ENCODE results near the gene MANBA.

Gene MANBA

GRCh38 chr4:102600689-102601088 lies 160.1 kb downstream of the MANBA start:
- Histone ChIP-seq H3K4me2 (ENCODE audit: low read length) (no peak overlapping the region), H3K36me3 (ENCODE audit: insufficient read depth, low read length) (peaks cover 57% of the 10 kb centered on the region), H3K9me3 (replicated peaks; ENCODE audit: low read length) (no peaks in the 10 kb centered on the region), H3K4me3 (ENCODE audit: low read length) (no peak overlapping the region), H3K27me3 (ENCODE audit: control insufficient read depth, insufficient read depth, low read length) (no peaks in the 10 kb centered on the region), H3K9ac (ENCODE audit: low read depth, low read length) (no peak overlapping the region), H3K4me1 (ENCODE audit: control insufficient read depth, insufficient read depth, low read length) (peaks cover 17% of the 10 kb centered on the region)

- Histone ChIP-seq H3K4me3 (ENCODE audit: low read length) (no peak overlapping the region), H3K4me1 (ENCODE audit: control insufficient read depth, insufficient read depth, low read length) (peaks cover 17% of the 10 kb centered on the region), H3K36me3 (ENCODE audit: insufficient read depth, low read length) (peaks cover 57% of the 10 kb centered on the region), H3K9ac (ENCODE audit: low read depth, low read length) (no peak overlapping the region), H3K9me3 (replicated peaks; ENCODE audit: low read length) (no peaks in the 10 kb centered on the region), H3K27me3 (ENCODE audit: control insufficient read depth, insufficient read depth, low read length) (no peaks in the 10 kb centered on the region), H3K4me2 (ENCODE audit: low read length) (no peak overlapping the region)
Measured at GRCh38 chr4:102599886-102600285, 160.9 kb downstream of the MANBA start.

- H3K36me3 ChIP-seq (ENCODE audit: insufficient read depth, low read length): peaks cover 59% of the 10 kb centered on the region
- H3K4me2 ChIP-seq (ENCODE audit: low read length): no peak overlapping the region
- H3K9me3 ChIP-seq (replicated peaks; ENCODE audit: low read length): no peaks in the 10 kb centered on the region
- H3K9ac ChIP-seq (ENCODE audit: low read depth, low read length): no peak overlapping the region
- no peak overlapping the region for H3K4me3 ChIP-seq (ENCODE audit: low read length)
- H3K27me3 ChIP-seq (ENCODE audit: control insufficient read depth, insufficient read depth, low read length): no peaks in the 10 kb centered on the region
- H3K4me1 ChIP-seq (ENCODE audit: control insufficient read depth, insufficient read depth, low read length): peaks cover 17% of the 10 kb centered on the region
Measured at GRCh38 chr4:102599455-102599854, 161.3 kb downstream of the MANBA start.

GRCh38 chr4:102598762-102599374 lies 161.9 kb downstream of the MANBA start:
- Histone ChIP-seq H3K4me2 (ENCODE audit: low read length) (peak overlapping the region; percentile 11), H3K27me3 (ENCODE audit: control insufficient read depth, insufficient read depth, low read length) (no peaks in the 10 kb centered on the region), H3K4me1 (ENCODE audit: control insufficient read depth, insufficient read depth, low read length) (peaks cover 22% of the 10 kb centered on the region), H3K9me3 (replicated peaks; ENCODE audit: low read length) (no peaks in the 10 kb centered on the region), H3K9ac (ENCODE audit: low read depth, low read length) (no peak overlapping the region), H3K36me3 (ENCODE audit: insufficient read depth, low read length) (peaks cover 54% of the 10 kb centered on the region), H3K4me3 (ENCODE audit: low read length) (no peak overlapping the region)

- Histone ChIP-seq H3K9ac (ENCODE audit: low read depth, low read length) (no peak overlapping the region), H3K4me2 (ENCODE audit: low read length) (peak overlapping the region; percentile 11), H3K27me3 (ENCODE audit: control insufficient read depth, insufficient read depth, low read length) (no peaks in the 10 kb centered on the region), H3K4me3 (ENCODE audit: low read length) (no peak overlapping the region), H3K9me3 (replicated peaks; ENCODE audit: low read length) (no peaks in the 10 kb centered on the region), H3K4me1 (ENCODE audit: control insufficient read depth, insufficient read depth, low read length) (peaks cover 22% of the 10 kb centered on the region), H3K36me3 (ENCODE audit: insufficient read depth, low read length) (peaks cover 54% of the 10 kb centered on the region)
Measured at GRCh38 chr4:102598086-102598761, 162.5 kb downstream of the MANBA start.

- Histone ChIP-seq H3K4me2 (ENCODE audit: low read length) (no peak overlapping the region), H3K4me1 (ENCODE audit: control insufficient read depth, insufficient read depth, low read length) (peaks cover 20% of the 10 kb centered on the region), H3K4me3 (ENCODE audit: low read length) (no peak overlapping the region), H3K9ac (ENCODE audit: low read depth, low read length) (no peak overlapping the region), H3K9me3 (replicated peaks; ENCODE audit: low read length) (no peaks in the 10 kb centered on the region), H3K27me3 (ENCODE audit: control insufficient read depth, insufficient read depth, low read length) (no peaks in the 10 kb centered on the region), H3K36me3 (ENCODE audit: insufficient read depth, low read length) (peaks cover 45% of the 10 kb centered on the region)
Measured at GRCh38 chr4:102596532-102596931, 164.2 kb downstream of the MANBA start.

GRCh38 chr4:102594000-102594399 lies 166.8 kb downstream of the MANBA start:
- Histone ChIP-seq H3K9ac (ENCODE audit: low read depth, low read length) (no peak overlapping the region), H3K4me1 (ENCODE audit: control insufficient read depth, insufficient read depth, low read length) (peaks cover 13% of the 10 kb centered on the region), H3K4me3 (ENCODE audit: low read length) (no peak overlapping the region), H3K9me3 (replicated peaks; ENCODE audit: low read length) (no peaks in the 10 kb centered on the region), H3K4me2 (ENCODE audit: low read length) (no peak overlapping the region), H3K27me3 (ENCODE audit: control insufficient read depth, insufficient read depth, low read length) (no peaks in the 10 kb centered on the region), H3K36me3 (ENCODE audit: insufficient read depth, low read length) (peaks cover 45% of the 10 kb centered on the region)

- H3K4me1 ChIP-seq (ENCODE audit: control insufficient read depth, insufficient read depth, low read length): peaks cover 5% of the 10 kb centered on the region
- H3K4me3 ChIP-seq (ENCODE audit: low read length): no peak overlapping the region
- no peaks in the 10 kb centered on the region for H3K27me3 ChIP-seq (ENCODE audit: control insufficient read depth, insufficient read depth, low read length)
- no peak overlapping the region for H3K4me2 ChIP-seq (ENCODE audit: low read length)
- H3K9me3 ChIP-seq (replicated peaks; ENCODE audit: low read length): no peaks in the 10 kb centered on the region
- H3K36me3 ChIP-seq (ENCODE audit: insufficient read depth, low read length): peaks cover 39% of the 10 kb centered on the region
- no peak overlapping the region for H3K9ac ChIP-seq (ENCODE audit: low read depth, low read length)
Measured at GRCh38 chr4:102593147-102593546, 167.6 kb downstream of the MANBA start.

GRCh38 chr4:102592256-102592655 lies 168.5 kb downstream of the MANBA start:
- H3K4me1 ChIP-seq (ENCODE audit: control insufficient read depth, insufficient read depth, low read length): peaks cover 5% of the 10 kb centered on the region
- peaks cover 30% of the 10 kb centered on the region for H3K36me3 ChIP-seq (ENCODE audit: insufficient read depth, low read length)
- H3K4me2 ChIP-seq (ENCODE audit: low read length): no peak overlapping the region
- H3K9me3 ChIP-seq (replicated peaks; ENCODE audit: low read length): no peaks in the 10 kb centered on the region
- no peak overlapping the region for H3K9ac ChIP-seq (ENCODE audit: low read depth, low read length)
- no peak overlapping the region for H3K4me3 ChIP-seq (ENCODE audit: low read length)
- H3K27me3 ChIP-seq (ENCODE audit: control insufficient read depth, insufficient read depth, low read length): no peaks in the 10 kb centered on the region

- H3K4me2 ChIP-seq (ENCODE audit: low read length): no peak overlapping the region
- no peak overlapping the region for H3K4me3 ChIP-seq (ENCODE audit: low read length)
- H3K4me1 ChIP-seq (ENCODE audit: control insufficient read depth, insufficient read depth, low read length): peaks cover 5% of the 10 kb centered on the region
- no peak overlapping the region for H3K9ac ChIP-seq (ENCODE audit: low read depth, low read length)
- peaks cover 14% of the 10 kb centered on the region for H3K36me3 ChIP-seq (ENCODE audit: insufficient read depth, low read length)
- no peaks in the 10 kb centered on the region for H3K9me3 ChIP-seq (replicated peaks; ENCODE audit: low read length)
- no peaks in the 10 kb centered on the region for H3K27me3 ChIP-seq (ENCODE audit: control insufficient read depth, insufficient read depth, low read length)
Measured at GRCh38 chr4:102589743-102590142, 171.0 kb downstream of the MANBA start.

- H3K4me3 ChIP-seq (ENCODE audit: low read length): no peak overlapping the region
- peaks cover 32% of the 10 kb centered on the region for H3K36me3 ChIP-seq (ENCODE audit: insufficient read depth, low read length)
- no peak overlapping the region for H3K4me2 ChIP-seq (ENCODE audit: low read length)
- no peaks in the 10 kb centered on the region for H3K4me1 ChIP-seq (ENCODE audit: control insufficient read depth, insufficient read depth, low read length)
- no peak overlapping the region for H3K9ac ChIP-seq (ENCODE audit: low read depth, low read length)
- H3K9me3 ChIP-seq (replicated peaks; ENCODE audit: low read length): no peaks in the 10 kb centered on the region
- H3K27me3 ChIP-seq (ENCODE audit: control insufficient read depth, insufficient read depth, low read length): no peaks in the 10 kb centered on the region
Measured at GRCh38 chr4:102586644-102587021, 174.1 kb downstream of the MANBA start.
